Urinary bladder (tissue), 4 donors: ENCODE data around the gene CSH2. TPM values are rescaled to one million over a fixed set of nuclear protein-coding genes. Genes with fewer than 3 reads are reported as not detected.
"Not testable (repeated sequence)": the region's sequence is repeated elsewhere in the genome, so short reads cannot be mapped to it uniquely, and the experiment has no call there.

Source experiments
- DNase-seq: peaks from one replicate; pipeline ENCODE4 v3.0.0-alpha.2; 2015; ENCODE audit errors: extremely low spot score
- H3K27ac ChIP-seq: one replicate; pipeline ENCODE4 v1.5.1; 2013; ENCODE audit warnings: low read depth, mild to moderate bottlenecking, moderate library complexity
- H3K36me3 ChIP-seq: one replicate; pipeline ENCODE4 v1.6.1; 2013; ENCODE audit warnings: mild to moderate bottlenecking, moderate library complexity; ENCODE audit not compliant: insufficient read depth
- H3K4me1 ChIP-seq: one replicate; pipeline ENCODE4 v1.6.1; 2013; ENCODE audit warnings: mild to moderate bottlenecking, moderate library complexity; ENCODE audit not compliant: insufficient read depth
- H3K4me3 ChIP-seq: one replicate; pipeline ENCODE4 v1.5.1; 2013; ENCODE audit warnings: low read depth, low read length
- WGBS: extraction: QIAGEN DNeasy Blood & Tissue Kit; methylation state at CpG from one replicate; pipeline ENCODE4 v1.1.7; 2013; 5-methylcytosine and 5-hydroxymethylcytosine counted together
- polyA plus RNA-seq: library from polyadenylated mRNA; stranded (reverse); fragments of 200-250 nt; gene quantifications from one replicate; pipeline ENCODE4 v1.2.3, GENCODE V29; 2013
- total RNA-seq: library from RNA; depleted of rRNA; stranded (reverse); fragments of >200 nt; gene quantifications from one replicate; pipeline ENCODE4 v1.2.3, GENCODE V29; 2014
- donor health status: healthy with polysubstance abuse.
- donor health status: healthy.

The CSH2 gene
- total and polyA plus RNA-seq, 2 donors = not detected

DNA sequence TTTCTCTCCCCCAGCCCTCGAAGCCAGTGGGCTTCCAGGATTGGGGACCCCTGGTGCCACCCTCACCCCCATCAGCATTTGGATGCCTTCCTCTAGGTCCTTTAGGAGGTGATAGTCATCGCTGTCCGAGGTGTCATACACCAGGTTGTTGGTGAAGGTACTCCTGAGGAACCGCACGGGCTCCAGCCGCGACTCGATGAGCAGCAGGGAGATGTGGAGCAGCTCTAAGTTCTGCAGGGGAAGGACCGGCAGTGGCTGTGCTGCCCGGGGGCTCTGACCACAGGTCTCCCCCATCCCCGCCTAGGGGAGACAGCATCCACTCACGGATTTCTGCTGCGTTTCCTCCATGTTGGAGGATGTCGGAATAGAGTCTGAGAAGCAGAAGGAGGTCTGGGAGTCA lies 36.6 kb upstream of the CSH2 start:
- no peak overlapping the region for H3K4me3 ChIP-seq
- no peaks in the 10 kb centered on the region for H3K36me3 ChIP-seq
- DNase-seq = no peak
- no peak overlapping the region for H3K27ac ChIP-seq
- 78% methylated on average over 14 of the region's 14 CpGs for WGBS
- no peaks in the 10 kb centered on the region for H3K4me1 ChIP-seq

DNA sequence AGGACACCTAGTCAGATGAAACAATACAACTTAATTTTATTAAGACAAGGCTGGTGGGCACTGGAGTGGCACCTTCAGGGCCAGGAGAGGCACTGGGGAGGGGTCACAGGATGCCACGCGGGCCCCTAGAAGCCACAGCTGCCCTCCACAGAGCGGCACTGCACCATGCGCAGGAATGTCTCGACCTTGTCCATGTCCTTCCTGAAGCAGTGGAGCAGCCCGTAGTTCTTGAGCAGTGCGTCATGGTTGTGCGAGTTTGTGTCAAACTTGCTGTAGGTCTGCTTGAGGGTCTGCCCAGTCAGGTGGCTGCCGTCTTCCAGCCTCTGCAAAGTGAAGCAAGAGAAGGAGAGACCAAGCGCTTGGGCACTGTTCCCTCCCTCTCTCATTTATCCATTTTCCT lies 36.1 kb upstream of the CSH2 start:
- not testable (repeated sequence) for H3K4me3 ChIP-seq, DNase-seq, H3K4me1 ChIP-seq, H3K36me3 ChIP-seq, H3K27ac ChIP-seq
- 90% methylated on average over 10 of the region's 10 CpGs for WGBS

DNA sequence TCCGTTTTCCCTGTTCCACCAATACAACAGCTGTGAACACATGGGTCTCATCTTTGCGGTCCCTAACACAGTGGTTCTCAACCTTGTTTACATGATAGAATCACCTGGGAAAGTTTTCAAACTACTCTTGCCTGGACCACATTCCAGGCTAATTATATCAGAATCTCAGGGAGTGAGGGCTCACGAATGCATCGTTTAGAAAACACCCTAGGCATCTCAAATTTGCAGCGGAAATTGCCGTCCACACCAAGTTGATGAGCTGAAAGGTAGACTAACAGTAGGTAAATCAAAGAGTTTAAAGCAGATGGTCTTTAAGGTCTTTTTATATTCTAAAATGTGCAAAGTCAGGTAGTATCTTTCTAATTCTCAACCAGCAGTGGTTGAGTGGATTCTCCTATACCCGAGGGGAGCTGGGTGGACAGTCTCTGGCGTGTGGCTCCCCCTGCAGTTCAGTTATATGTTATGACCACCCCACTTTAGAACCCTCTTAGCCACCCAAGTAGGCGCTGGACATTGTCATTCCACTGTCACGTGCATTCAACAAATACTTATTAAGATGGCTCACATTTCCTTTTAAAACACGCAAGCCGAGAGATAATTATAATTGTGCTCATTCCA lies 33.8 kb upstream of the CSH2 start:
- H3K36me3 ChIP-seq, H3K4me1 ChIP-seq, H3K27ac ChIP-seq, DNase-seq, H3K4me3 ChIP-seq: not testable (repeated sequence)
- 42% methylated on average over 11 of the region's 12 CpGs for WGBS

DNA sequence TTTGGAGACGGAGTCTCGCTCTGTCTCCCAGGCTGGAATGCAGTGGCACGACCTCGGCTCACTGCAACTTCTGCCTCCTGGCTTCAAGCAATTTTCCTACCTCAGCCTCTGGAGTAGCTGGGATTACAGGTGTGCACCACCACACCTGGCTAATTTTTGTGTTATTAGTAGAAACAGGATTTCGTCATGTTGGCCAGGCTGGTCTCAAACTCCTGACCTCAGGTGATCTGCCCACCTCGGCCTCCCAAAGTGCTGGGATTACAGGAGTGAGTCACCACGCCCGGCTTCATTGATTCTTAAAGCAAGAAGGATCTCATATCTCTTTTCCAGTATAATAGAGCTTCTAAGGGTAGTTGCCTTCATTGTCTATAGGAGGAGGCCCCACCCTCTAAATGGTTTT lies 31.3 kb upstream of the CSH2 start:
- H3K36me3 ChIP-seq, H3K4me3 ChIP-seq, H3K4me1 ChIP-seq, DNase-seq, H3K27ac ChIP-seq: not testable (repeated sequence)
- WGBS = 93% methylated on average over 8 of the region's 8 CpGs

DNA sequence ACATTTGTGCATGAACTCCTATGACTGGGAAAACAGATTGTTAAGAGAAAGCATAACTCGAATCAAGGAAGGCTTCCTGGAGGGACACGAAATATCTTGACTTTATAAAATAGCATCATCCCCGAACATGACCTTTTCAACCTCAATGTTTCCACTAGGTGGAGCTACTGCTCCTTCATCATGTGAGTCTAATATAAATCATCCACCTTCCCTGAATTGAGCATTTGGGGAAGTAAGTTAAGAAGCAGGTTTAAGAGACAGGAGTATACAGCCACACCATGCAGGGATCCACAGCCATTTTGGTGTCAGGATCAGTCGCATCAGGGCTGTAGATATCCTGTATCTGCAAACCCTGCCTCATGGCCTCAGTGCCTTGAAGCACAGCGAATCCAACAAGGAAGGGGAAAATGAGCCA lies 30.3 kb upstream of the CSH2 start:
- not testable (repeated sequence) for H3K27ac ChIP-seq, H3K36me3 ChIP-seq, H3K4me1 ChIP-seq, H3K4me3 ChIP-seq, DNase-seq
- WGBS = 41% methylated on average over 5 of the region's 5 CpGs

DNA sequence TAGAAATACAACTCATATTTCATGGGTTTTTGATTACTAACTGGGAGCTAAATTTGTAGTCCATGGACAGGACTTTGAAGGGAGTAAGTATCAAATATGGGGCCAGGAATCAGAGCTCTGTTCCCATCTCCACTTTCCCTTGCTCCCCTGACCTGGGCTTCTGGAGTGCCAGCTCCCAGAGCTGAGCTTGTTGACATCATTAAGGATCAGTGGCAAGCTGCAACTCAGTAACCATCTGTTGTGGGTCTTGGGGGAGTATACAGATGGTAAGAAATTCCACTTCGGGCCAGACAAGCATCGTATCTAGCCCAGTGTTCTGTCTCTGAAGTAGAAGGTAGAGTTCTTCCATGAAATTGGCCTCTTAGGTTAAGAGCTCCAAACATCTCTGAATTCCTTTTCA lies 28.5 kb upstream of the CSH2 start:
- H3K4me3 ChIP-seq, H3K36me3 ChIP-seq, H3K4me1 ChIP-seq, H3K27ac ChIP-seq, DNase-seq: not testable (repeated sequence)
- 84% methylated on average over 2 of the region's 2 CpGs for WGBS

DNA sequence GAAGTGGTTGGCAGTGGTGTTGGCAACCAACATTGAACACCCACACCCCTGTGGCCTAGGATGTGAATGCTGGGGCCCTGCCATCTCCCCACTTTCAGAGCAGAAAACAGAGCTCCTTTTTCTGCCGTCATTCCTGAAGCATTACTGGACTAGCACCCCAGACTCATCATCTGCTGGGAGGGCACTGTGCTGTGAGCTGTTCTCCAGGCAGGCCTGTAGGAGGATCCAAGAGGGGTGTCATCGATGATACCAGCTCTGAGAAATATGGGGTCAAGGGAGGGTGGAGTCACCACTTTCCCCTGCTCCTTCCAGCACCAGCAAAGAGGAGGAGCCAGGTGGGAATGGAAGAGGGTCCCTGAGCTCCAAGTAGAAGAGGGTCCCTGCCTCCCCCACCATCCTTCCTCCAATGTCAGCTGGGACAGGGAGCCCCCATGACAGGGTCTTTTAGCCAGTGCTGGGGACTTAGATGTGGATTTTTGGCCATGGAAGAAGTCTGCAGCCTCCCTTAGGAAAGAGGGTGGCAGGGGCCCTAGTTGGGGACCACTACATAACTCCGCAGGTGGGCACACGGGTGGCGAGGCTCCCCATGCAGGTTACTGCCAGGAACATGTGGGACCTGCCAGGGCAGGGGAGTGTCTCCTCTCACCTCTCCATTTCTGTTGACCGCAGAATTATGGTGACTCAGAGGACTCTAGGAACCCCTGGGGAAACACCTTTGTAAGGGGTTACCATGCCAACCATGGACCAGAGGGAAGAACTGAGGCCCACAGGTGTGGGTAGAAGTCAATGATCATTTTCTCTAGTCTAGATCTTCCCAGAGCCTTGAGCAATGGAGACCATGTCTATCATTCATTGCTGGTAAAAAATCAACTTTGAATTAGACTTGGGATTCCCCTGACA lies 25.7 kb upstream of the CSH2 start:
- not testable (repeated sequence) for H3K4me3 ChIP-seq, DNase-seq, H3K36me3 ChIP-seq, H3K27ac ChIP-seq, H3K4me1 ChIP-seq
- 77% methylated on average over 6 of the region's 6 CpGs for WGBS

DNA sequence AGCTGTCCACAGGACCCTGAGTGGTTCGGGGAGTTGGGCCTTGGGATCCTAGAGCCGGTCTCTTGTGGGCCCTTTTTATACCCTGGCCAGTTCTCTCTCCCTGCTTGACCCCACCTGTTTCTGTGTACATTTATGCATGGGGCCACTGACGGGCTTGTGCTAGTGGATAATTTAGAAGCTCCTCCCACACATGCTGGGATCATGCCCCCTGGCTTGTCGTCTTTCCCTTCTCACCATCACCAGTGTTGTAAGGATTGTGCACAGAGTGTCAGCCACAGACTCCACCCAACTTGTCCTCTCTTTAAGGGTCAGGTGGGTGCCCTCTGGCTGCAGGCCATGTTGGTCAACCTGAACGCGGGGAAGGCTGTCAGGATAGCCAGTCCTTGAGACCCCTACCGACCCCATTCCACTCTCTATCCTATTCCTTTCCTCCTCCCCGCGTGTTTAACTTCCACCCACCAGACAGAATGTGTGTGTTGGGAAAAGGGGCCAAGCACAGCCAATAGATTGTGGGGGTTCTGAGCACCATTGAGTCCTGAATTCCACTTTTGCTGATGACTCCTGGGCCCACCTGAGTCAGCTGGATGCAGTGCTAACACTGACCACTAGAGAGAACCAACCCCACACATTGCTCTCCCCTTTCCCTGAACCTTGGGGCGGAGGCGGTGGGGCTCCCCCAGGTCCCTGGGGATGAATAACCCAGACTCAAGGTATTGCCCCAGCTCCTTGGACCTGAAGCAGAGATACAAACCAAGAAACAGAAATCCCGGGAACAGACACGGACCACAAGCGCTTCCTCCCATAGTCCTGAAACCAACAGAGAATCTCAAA lies 23.3 kb upstream of the CSH2 start, which contains the start of gene CSH1:
CSH1 (minus strand) TSS at position 51 of the 831 bp plus-strand sequence. CDS start 63 bp downstream, outside the sequence.
- H3K36me3 ChIP-seq, H3K4me3 ChIP-seq, H3K4me1 ChIP-seq, DNase-seq, H3K27ac ChIP-seq: not testable (repeated sequence)
- 89% methylated on average over 11 of the region's 14 CpGs for WGBS

DNA sequence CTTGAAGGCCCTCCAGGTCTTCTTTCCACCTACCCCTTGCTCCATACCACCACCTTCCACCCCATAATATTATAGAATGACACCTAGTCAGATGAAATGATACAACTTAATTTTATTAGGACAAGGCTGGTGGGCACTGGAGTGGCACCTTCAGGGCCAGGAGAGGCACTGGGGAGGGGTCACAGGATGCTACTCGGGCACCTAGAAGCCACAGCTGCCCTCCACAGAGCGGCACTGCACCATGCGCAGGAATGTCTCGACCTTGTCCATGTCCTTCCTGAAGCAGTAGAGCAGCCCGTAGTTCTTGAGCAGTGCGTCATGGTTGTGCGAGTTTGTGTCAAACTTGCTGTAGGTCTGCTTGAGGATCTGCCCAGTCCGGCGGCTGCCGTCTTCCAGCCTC lies 21.3 kb upstream of the CSH2 start:
- WGBS = 93% methylated on average over 10 of the region's 10 CpGs
- not testable (repeated sequence) for H3K36me3 ChIP-seq, H3K27ac ChIP-seq, H3K4me1 ChIP-seq, DNase-seq, H3K4me3 ChIP-seq

DNA sequence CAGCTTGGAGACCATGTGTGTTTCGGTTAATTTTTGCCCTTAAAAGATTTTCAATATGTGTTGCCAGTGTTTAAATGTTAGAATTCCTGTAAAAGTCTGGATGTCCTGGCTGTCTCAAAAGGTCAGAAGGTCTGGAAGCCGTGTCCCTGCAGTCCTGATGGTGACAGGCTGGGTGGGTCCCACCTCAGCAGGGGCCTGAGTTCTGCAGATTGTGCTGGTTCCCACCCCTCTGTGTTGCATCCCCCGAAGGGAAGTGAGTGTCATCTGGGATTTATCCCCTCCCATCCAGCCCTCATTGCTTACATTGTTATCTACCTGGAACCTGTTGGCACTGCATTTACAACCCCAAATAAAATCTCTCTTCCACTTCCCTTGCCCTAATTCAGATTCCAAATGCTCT lies 20.5 kb upstream of the CSH2 start:
- H3K4me1 ChIP-seq, DNase-seq: not testable (repeated sequence)

DNA sequence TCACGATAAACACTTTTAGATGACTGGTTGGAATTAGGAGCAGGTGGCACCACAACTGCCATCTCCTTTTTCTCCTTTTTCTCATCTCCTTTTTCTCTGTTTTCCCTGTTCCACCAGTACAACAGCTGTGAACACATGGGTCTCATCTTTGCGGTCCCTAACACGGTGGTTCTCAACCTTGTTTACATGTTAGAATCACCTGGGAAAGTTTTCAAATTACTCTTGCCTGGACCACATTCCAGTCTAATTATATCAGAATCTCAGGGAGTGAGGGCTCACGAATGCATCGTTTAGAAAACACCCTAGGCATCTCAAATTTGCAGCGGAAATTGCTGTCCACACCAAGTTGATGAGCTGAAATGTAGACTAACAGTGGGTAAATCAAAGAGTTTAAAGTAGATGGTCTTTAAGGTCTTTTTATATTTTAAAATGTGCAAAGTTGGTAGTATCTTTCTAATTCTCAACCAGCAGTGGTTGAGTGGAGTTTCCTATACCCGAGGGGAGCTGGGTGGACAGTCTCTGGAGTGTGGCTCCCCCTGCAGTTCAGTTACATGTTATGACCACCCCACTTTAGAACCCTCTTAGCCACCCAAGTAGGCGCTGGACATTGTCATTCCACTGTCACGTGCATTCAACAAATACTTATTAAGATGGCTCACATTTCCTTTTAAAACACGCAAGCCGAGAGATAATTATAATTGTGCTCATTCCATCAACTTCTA lies 19.0 kb upstream of the CSH2 start:
- H3K27ac ChIP-seq, DNase-seq, H3K4me3 ChIP-seq, H3K36me3 ChIP-seq, H3K4me1 ChIP-seq: not testable (repeated sequence)
- WGBS = 51% methylated on average over 11 of the region's 11 CpGs

More for the DNA sequence above, 20.5 kb upstream of the CSH2 start:
- not testable (repeated sequence) for H3K36me3 ChIP-seq, H3K27ac ChIP-seq, H3K4me3 ChIP-seq
- WGBS = 73% methylated on average over 3 of the region's 3 CpGs

DNA sequence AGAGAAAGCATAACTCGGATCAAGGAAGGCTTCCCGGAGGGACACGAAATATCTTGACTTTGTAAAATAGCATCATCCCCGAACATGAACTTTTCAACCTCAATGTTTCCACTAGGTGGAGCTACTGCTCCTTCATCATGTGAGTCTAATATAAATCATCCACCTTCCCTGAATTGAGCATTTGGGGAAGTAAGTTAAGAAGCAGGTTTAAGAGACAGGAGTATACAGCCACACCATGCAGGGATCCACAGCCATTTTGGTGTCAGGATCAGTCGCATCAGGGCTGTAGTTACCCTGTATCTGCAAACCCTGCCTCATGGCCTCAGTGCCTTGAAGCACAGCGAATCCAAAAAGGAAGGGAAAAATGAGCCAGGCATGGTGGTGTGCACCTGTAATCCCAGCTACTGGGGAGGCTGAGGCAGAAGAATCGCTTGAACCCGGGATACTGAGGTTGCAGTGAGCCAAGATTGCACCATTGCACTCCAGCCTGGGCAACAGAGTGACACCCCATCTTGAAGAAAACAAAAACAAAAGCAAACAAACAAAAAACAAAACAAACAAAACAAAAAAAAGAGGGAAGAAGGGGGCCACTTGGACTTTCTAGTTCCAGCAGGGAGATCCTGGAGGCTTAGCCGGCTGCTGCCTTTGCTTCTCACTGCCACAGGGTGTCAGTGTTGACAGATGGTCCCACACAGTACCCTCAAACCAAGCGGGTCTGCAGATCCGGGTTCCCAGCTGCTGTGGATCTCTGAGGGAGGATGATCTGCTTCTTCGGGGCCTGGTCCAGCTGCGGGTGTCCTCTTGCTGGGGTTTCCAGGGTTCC lies 15.8 kb upstream of the CSH2 start:
- not testable (repeated sequence) for H3K4me3 ChIP-seq, H3K36me3 ChIP-seq, DNase-seq, H3K27ac ChIP-seq, H3K4me1 ChIP-seq
- 30% methylated on average over 13 of the region's 13 CpGs for WGBS
